NB4 (cell line): ENCODE measurements around the gene LRRC36.
A peak's percentile ranks its signal among the peaks of the same experiment; 100 is the strongest.

ENCODE experiments used
- DNase-seq: peaks from one replicate; pipeline ENCODE4 v3.0.0; 2010; ENCODE audit warnings: low read depth
- H3K4me3 ChIP-seq: one replicate; pipeline ENCODE4 v1.5.1; 2011; ENCODE audit warnings: mild to moderate bottlenecking, low read depth, low read length, moderate library complexity
- CTCF ChIP-seq: IDR thresholded peaks from one replicate; pipeline ENCODE4 v1.5.1; 2012; ENCODE audit warnings: low read depth, low read length
- MAX ChIP-seq: IDR thresholded peaks from 2 replicates; pipeline ENCODE4 v1.6.1; 2011; ENCODE audit warnings: low read depth, low read length
- MYC ChIP-seq: IDR thresholded peaks from 2 replicates; pipeline ENCODE4 v1.6.1; 2011; ENCODE audit warnings: low read depth, low read length
- POLR2A ChIP-seq: IDR thresholded peaks from 2 replicates; pipeline ENCODE4 v1.6.1; 2011; ENCODE audit warnings: mild to moderate bottlenecking; ENCODE audit not compliant: insufficient read length; ENCODE audit errors: extremely low read depth

The LRRC36 gene

GRCh38 chr16:67425061-67425460 lies 98.4 kb downstream of the LRRC36 start:
- TF ChIP-seq CTCF (no peak), POLR2A (no peak), MYC (no peak), MAX (no peak)
- DNase-seq: no peak
- no peak overlapping the region for H3K4me3 ChIP-seq

GRCh38 chr16:67425580-67425979 lies 99.0 kb downstream of the LRRC36 start:
- TF ChIP-seq POLR2A (no peak), MAX (no peak), MYC (no peak), CTCF (no peak)
- no peak overlapping the region for H3K4me3 ChIP-seq
- DNase-seq: no peak

GRCh38 chr16:67426022-67426421 lies 99.4 kb downstream of the LRRC36 start:
- no peak for TF ChIP-seq MYC
- TF ChIP-seq CTCF: no peak
- TF ChIP-seq POLR2A: no peak
- TF ChIP-seq MAX: no peak
- DNase-seq: no peak
- no peak overlapping the region for H3K4me3 ChIP-seq

GRCh38 chr16:67426950-67427349 lies 100.3 kb downstream of the LRRC36 start:
- TF ChIP-seq POLR2A: no peak
- no peak for TF ChIP-seq MAX
- no peak for TF ChIP-seq MYC
- no peak for TF ChIP-seq CTCF
- H3K4me3 ChIP-seq: no peak overlapping the region
- DNase-seq: no peak

- H3K4me3 ChIP-seq: no peak overlapping the region
- TF ChIP-seq POLR2A (no peak), CTCF (peak; percentile 94), MAX (no peak)
- peak; percentile 74 for DNase-seq
These were observed 101.6 kb downstream of the LRRC36 start for GRCh38 chr16:67428146-67428731.
